ENCODE data around the gene VGF.
"Not testable (repeated sequence)": the region's sequence is repeated elsewhere in the genome, so short reads cannot be mapped to it uniquely, and the experiment has no call there.

Gene VGF

DNA sequence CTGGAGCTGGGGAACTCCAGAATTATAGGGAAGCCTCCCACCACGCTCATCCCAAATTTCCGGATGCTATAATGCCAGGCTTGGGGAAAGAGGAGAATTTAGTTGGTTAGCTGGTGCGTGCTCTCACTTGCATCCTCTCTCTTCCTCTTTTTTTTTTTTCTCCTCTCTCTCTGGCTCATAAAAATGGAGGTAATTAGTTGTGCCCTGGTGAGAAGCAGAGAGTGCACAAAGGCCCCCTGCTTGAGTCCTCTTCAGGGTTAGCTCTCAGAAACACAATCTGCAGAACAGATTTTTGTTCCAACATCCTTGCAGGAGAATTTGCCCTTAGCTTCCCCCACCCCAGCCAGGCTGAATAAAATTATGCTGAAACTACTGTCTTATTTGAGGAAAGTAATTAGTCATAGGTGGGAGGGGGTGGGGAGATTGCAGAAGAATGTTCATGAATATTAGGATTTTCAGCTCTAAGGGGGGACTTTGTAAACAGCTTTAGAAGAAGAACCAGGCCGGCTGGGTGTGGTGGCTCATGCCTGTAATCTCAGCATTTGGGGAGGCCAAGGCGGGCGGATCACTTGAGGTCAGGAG, 30.9 kb downstream of the VGF start:
- DNase-seq (ENCODE audit: low read depth) = no peak

DNA sequence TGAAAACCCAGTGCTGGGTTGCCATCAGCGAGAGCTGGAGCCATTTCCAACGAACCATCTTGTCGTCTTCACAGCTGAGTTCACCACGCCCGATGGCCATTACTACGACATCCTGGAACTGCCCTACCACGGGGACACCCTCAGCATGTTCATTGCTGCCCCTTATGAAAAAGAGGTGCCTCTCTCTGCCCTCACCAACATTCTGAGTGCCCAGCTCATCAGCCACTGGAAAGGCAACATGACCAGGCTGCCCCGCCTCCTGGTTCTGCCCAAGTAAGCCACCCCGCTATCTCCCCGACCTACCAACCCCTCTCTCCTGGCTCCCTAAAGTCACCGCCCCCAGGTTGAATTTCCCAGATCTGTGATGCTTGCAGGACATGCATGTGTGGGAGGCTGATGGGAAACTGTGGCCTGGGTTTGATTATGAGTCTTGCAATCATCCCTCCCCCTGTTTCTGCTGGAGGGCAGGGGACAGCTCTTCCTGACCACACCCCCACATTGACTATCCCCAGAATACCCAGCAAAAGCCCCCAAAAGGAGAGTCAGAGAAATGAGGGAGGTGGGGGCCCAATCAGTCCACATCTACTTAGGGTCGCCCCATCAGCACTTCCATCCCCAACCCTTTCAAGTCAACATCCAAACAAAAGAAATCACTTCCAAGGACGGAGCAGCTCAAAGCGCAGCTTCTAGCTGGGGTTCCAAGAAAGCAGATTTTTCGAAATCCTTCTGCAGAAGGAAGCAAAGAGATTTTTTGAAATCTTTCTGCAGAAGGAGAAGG, 31.6 kb downstream of the VGF start:
- DNase-seq (ENCODE audit: low read depth) = no peak

DNA sequence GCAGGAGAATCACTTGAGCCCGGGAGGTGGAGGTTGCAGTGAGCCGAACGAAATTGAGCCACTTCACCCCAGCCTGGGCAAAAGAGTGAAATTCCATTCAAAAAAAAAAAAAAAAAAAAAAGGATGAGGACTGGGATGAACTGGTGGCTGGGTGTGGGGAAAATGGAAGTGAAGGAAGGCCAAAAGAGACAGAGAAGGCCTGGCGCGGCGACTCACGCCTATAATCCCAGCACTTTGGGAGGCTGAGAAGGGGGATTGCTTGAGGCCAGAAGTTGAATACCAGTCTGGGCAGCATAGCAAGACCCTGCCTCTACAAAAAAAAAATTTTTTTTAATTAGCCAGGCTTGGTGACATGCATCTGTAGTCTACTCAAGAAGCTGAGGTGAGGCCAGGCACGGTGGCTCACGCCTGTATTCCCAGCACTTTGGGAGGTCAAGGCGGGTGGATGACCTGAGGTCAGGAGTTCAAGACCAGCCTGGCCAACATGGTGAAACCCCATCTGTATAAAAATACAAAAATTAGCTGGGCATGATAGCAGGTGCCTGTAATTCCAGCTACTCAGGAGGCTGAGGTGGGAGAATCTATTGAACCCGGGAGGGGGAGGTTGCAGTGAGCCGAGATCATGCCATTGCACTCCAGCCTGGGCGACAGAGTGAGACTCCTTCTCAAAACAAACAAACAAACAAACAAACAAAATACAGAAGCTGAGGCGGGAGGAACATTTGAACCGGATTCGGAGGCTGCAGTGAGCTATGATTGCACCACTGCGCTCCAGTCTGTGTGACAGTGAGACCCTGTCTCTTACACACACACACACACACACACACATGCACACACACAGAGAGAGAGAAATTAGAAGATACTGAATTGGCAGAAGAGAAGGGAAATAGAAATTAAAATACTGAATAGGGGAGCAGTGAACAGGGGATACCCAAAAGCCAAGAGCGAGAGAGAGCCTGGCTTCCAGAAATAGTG, 32.5 kb downstream of the VGF start:
- not testable (repeated sequence) for DNase-seq (ENCODE audit: low read depth)

DNA sequence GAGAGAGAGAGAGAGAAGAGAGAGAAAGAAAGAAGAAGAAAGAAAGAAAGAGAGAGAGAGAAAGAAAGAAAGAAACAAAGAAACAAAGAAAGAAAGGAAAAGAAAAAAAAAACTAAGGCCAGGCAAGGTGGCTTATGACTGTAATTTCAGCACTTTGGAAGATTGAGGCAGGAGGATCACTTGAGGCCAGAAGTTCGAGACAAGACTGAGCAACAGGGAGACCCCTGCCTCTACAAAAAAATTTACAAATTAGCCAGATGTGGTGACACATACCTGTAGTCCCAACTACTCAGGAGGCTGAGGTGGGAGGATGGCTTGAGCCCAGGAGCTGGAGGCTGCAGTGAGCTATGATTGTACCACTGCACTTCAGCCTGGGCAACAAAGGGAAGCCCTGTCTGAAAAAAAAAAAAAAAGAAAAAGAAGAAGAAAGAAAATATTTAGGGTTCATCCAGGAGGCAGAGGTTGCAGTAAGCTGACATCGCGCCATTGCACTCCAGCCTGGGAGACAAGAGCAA, 35.7 kb downstream of the VGF start:
- no peak for DNase-seq (ENCODE audit: low read depth)

DNA sequence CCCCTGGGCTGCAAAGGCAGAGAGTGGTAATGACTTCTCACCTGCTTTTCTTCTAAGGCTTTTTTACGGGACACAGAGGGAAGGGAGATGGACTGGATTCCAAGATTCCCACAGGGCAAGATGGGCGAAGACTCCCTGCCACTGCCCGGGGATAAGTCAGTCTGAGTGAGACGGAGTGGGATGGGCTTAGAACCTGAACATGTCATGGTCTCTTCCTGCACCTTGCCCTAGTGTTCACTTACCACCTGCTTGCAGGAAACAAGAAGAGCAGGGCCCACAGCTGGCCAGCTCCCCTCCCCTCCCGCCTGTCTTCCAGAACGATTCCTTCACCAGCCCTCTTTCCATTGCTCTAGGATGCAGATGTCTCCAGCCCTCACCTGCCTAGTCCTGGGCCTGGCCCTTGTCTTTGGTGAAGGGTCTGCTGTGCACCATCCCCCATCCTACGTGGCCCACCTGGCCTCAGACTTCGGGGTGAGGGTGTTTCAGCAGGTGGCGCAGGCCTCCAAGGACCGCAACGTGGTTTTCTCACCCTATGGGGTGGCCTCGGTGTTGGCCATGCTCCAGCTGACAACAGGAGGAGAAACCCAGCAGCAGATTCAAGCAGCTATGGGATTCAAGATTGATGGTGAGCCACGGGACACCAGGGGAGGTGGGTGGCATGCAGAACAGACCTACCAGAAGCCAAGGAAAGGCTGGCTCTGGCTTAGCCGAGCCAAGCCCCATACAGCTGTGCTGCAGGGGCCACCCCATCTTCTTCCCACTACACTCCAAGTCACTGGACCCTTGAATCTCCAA, 37.1 kb downstream of the VGF start:
- no peak for DNase-seq (ENCODE audit: low read depth)

DNA sequence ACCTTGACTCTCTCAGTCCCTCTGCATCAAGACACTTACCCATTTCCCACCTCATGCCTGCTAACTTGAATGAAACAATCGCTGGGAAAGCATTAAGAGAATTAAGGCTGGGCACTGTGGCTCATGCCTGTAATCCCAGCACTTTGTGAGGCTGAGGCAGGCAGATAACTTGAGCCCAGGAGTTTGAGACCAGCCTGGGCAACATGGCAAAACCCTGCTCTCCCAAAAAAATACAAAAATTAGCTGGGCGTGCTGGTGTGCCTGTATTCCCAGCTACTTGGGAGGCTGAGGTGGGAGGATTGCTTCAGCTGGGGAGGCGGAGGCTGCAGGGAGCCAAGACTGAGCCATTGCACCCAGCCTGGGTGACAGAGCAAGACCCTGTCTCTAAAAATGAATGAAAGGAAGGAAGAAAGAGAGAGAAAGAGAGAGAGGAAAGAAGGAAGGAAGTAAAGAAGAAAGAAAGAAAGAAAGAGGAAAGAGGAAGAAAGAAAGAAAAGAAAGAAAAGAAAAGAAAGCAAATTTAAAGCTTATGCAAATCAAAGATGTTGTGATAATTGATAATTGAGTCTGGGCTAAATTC, 37.8 kb downstream of the VGF start:
- DNase-seq (ENCODE audit: low read depth) = no peak

DNA sequence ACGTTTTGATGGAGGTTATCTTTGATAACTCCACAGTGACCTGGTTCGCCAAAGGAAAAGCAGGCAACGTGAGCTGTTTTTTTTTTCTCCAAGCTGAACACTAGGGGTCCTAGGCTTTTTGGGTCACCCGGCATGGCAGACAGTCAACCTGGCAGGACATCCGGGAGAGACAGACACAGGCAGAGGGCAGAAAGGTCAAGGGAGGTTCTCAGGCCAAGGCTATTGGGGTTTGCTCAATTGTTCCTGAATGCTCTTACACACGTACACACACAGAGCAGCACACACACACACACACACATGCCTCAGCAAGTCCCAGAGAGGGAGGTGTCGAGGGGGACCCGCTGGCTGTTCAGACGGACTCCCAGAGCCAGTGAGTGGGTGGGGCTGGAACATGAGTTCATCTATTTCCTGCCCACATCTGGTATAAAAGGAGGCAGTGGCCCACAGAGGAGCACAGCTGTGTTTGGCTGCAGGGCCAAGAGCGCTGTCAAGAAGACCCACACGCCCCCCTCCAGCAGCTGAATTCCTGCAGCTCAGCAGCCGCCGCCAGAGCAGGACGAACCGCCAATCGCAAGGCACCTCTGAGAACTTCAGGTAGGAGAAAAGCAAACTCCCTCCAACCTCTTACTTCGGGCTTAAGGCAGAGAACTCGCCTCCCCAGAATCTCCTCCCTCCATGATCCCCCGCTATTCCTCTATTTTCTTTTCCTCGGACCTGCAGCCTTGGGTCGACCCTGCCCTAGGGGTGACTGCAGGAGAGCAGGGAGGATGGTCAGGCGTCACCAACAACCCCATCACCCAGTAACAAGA, 38.5 kb downstream of the VGF start, which contains the start of gene SERPINE1:
Gene SERPINE1, plus strand, starts transcription at position 454 of the 809 bp plus-strand sequence. CDS start 1,290 bp downstream, outside the sequence.
- DNase-seq (ENCODE audit: low read depth) = peak; percentile 39

DNA sequence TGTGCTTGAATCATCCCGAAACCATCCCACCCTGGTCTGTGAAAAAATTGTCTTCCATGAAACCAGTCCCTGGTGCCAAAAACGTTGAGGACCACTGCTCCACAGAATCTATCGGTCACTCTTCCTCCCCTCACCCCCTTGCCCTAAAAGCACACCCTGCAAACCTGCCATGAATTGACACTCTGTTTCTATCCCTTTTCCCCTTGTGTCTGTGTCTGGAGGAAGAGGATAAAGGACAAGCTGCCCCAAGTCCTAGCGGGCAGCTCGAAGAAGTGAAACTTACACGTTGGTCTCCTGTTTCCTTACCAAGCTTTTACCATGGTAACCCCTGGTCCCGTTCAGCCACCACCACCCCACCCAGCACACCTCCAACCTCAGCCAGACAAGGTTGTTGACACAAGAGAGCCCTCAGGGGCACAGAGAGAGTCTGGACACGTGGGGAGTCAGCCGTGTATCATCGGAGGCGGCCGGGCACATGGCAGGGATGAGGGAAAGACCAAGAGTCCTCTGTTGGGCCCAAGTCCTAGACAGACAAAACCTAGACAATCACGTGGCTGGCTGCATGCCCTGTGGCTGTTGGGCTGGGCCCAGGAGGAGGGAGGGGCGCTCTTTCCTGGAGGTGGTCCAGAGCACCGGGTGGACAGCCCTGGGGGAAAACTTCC, 39.2 kb downstream of the VGF start:
- no peak for DNase-seq (ENCODE audit: low read depth)

DNA sequence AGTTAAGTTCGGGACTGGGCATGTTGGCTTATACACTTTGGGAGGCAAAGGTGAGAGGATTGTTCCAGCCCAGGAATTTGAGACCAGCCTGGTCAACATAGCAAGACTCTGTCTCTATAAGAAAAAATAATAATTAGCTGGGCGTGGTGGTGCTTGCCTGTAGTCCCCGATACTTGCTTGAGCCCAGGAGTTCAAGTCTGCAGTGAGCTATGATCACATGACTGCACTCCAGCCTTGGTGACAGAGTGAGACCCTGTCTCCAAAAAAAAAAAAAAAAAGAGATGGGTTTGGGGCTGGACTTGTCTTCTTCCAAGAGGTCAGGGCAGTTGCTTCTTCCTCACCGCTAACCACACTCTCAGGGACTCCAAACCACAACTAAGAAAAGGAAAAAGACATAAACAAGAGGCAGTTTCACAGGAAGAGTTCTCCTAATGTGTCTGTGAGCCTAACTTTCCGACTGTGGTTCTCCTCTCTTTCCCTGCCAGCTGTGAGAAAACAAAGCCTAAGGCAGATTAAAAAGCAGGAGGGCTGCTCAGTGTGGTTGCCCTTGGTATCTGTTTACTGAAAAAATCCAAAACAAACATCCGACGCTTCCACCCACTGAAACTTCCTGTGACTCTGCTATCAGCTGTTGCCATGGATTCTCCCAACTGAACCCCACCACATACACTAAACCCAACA, 40.9 kb downstream of the VGF start:
- no peak for DNase-seq (ENCODE audit: low read depth)

DNA sequence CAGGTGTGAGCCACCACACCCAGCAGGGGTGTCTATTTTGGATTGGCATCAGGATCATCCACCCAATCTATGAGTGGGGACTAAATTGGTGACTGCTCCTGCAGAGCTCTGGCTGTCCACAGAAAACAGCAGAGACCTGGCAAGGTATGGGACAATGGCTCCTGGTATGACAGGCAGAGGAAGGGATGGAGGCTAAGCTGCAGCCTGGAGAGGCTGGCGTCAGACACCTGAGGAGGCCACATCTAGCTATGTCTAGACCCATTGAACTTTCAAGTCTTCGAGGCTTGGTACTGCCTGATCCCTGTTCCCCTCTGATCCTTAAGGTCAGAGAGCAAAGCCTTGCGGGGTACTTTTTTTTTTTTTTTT, 41.7 kb downstream of the VGF start:
- no peak for DNase-seq (ENCODE audit: low read depth)

DNA sequence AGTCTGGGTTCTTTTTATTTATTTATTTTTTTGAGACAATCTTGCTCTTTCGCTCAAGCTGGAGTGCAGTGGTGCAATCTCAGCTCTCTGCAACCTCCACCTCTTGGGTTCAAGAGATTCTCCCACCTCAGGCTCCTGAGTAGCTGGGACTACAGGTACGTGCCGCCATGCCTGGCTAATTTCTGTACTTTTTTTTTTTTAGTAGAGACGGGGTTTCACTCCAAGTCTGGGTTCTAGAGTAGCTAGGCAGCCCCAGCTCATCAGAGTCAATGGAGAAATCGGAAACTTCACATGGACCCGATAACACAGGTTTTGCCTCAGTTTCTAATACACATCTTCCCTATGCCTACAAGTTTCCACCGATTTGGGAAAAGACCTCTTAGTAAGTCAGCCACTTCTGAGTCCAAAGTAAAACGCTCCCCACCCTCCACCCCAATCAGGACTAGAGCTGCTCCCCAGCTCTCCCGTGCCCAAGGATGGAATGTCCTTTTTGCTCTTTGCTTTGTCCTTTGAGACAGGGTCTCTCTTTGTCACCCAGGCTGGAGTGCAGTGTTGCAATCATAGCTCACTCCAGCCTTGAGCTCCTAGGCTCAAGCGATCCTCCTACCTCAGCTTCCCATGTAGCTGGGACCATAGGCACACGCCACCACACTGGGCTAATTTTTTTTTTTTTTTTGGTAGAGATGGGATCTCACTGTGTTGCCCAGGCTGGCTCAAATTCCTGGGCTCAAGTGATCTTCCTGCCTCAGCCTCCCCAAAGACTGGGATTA, 42.3 kb downstream of the VGF start:
- DNase-seq (ENCODE audit: low read depth) = no peak

DNA sequence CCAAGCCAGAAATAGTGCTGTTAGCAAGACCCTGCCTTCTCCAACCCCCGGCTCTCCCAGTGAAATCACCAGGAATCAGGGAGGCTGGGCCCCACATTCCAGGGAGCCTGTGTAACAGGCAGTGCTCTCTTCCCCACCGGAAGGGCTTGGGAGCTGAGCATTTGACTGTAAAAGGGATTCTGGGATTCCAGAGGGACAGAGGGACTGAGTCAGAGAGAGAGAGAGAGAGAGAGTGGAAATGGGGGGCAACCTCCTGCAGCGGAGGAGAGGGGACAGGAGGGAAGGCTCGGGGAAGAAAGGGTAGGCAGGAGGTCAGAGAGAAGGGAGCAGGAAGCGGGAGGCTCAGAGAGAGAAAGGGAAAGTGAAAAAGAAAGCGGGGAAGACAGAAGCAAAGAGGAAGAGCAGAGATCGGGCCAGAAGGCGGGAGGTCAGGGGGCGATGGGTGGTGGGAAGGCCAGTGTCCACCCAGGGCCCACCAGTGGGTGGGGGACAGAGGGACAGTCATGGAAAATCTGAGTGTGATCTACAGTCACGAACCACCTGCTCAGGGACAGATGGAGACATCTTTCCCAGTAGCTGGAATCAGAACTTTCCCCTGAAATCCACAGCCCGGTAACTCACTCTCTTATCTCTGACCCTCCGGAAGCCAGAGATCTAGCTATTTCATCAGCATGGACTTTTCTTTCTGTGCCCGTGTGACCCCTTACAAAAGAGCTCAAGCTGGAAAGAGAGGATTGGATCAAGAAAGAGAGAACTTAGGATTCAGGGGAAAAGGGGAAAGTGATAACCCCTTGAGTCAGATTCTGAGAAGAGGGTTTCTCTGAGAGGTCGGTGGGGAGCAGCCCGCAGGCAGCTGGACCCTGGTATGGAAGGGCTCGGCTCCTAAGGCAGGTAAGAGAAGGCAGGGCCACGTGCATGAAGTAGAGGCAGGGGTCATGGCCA, 43.1 kb downstream of the VGF start:
- no peak for DNase-seq (ENCODE audit: low read depth)

DNA sequence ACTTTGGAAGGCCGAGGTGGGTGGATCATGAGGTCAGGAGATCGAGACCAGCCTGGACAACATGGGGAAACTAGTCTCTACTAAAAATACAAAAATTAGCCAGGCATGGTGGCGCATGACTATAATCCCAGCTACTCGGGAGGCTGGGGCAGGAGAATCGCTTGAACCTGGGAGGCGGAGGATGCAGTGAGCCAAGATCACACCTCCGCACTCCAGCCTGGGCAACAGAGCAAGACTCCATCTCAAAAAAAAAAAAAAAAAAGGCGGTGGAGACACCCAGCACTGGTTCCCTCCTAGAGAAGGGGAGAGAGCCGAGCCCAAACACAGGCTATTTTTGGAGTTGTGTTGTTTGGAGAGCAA, 43.8 kb downstream of the VGF start:
- not testable (repeated sequence) for DNase-seq (ENCODE audit: low read depth)

DNA sequence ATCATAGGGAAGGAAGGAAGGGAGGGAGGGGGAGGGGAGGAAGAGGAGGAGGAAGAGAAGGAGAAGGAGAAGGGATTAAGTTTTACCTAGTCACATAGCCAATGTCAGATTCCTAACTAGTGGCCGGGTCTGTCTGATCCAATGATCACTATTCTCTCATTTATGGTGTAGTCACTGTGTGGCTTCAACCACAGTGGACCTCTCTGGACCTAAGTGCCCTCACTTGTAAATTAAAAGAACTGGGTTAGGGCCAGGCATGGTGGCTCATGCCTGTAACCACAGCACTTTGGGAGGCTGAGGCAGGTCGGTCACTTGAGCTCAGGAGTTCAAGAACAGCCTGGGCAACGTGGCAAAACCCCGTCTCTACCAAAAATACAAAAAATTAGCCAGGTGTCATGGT, 45.1 kb downstream of the VGF start:
- no peak for DNase-seq (ENCODE audit: low read depth)

DNA sequence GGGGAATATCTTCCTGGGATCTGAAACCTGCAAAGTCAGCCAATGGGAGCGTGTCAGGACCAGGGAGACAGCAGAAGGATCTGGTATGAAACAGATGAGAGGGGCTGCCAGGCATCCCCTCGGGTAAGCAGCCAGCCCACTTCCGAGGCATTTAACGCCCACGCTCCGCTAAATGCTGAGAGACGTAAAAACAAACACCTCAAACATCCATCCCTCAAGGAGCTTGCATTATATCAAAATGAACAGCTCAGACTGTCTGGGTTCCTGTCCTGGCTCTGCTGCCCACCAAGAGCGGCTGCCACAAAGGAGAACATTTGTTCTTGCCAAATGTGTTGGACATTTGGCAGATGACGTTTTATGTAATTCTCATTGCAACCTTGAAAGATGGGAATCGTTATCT, 45.5 kb downstream of the VGF start:
- DNase-seq (ENCODE audit: low read depth) = no peak

DNA sequence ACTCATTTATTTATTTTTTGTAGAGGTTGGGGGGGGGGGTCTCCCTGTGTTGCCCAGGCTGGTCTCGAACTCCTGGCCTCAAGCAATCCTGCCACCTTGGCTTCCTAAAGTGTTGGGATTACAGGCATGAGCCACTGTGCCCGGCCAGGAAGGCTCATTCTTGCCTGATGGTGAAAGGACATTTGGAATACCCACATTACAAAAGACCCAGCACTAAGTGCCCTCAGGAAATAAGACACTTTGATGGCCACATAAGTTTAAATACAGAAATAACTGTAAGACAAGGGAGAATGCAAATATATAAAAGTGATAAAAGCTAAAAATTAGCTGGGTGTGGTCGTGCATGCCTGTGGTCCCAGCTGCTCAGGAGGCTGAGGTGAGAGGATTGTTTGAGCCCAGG, 46.5 kb downstream of the VGF start:
- DNase-seq (ENCODE audit: low read depth) = no peak

DNA sequence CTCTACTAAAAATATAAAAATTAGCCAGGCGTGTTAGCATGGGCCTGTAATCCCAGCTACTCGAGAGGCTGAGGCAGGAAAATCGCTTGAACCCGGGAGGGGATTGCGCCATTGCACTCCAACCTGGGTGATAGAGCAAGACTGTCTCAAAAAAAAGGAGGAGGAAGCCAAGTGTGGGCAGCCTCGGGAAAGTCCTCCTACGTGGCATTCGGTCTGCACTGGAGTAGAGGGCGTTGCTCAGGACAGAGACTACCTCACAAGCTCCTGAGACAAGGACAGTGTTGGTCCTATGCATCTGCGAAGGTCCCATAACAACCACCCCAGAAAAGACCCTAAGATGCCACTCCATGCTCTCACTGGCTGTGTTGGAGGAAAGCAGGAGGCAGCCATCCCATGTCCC, 48.5 kb downstream of the VGF start:
- no peak for DNase-seq (ENCODE audit: low read depth)
